A673 (cell line): ENCODE data around the gene SSH2. TPM values are rescaled to one million over a fixed set of nuclear protein-coding genes. Genes with fewer than 3 reads are reported as not detected.

ENCODE experiments used
- BruUV-seq: library from RNA; stranded (reverse); fragments of 400-500 nt; replicated peaks from 2 replicates; lab custom pipeline; 2021; lab: Mats Ljungman, UMichigan
- CTCF ChIA-PET: fragments of 300-600 bp; sonication (Branson Sonifier 250); formaldehyde crosslinking; loops from one replicate; lab custom pipeline; 2022; ENCODE audit warnings: antibody characterized with exemption; lab: Charles Lee
- POLR2A ChIA-PET: fragments of 300-600 bp; sonication (Branson Sonifier 250); formaldehyde crosslinking; loops from one replicate; lab custom pipeline; 2022; ENCODE audit warnings: antibody characterized with exemption; ENCODE audit not compliant: low non-redundant PET; lab: Charles Lee
- DNase-seq: peaks from one replicate; pipeline ENCODE4 v3.0.0-alpha.2; 2015; ENCODE audit warnings: low spot score
- H3K27ac ChIP-seq: fragments of 200-600 bp; sonication (generic); 2 replicates; pipeline ENCODE4 v1.5.1; 2016; ENCODE audit warnings: mixed run types, low read depth, mild to moderate bottlenecking, mixed read lengths, antibody characterized with exemption, low read length; ENCODE audit not compliant: poor library complexity, severe bottlenecking
- H3K27me3 ChIP-seq: fragments of 200-600 bp; sonication (generic); replicated peaks from 2 replicates; pipeline ENCODE4 v1.6.1; 2017; ENCODE audit warnings: mixed run types, low read depth, mild to moderate bottlenecking, mixed read lengths, antibody characterized with exemption, low read length; ENCODE audit not compliant: insufficient read depth, poor library complexity
- H3K36me3 ChIP-seq: fragments of 200-600 bp; sonication (generic); 2 replicates; pipeline ENCODE4 v1.6.1; 2016; ENCODE audit warnings: mixed run types, mild to moderate bottlenecking, mixed read lengths, antibody characterized with exemption, low read length; ENCODE audit not compliant: insufficient read depth, poor library complexity, severe bottlenecking
- H3K4me1 ChIP-seq: fragments of 200-600 bp; sonication (generic); 2 replicates; pipeline ENCODE4 v1.6.1; 2017; ENCODE audit warnings: mixed run types, mild to moderate bottlenecking, mixed read lengths, antibody characterized with exemption, low read length; ENCODE audit not compliant: insufficient read depth, poor library complexity, severe bottlenecking
- H3K4me3 ChIP-seq: fragments of 200-600 bp; sonication (generic); 2 replicates; pipeline ENCODE4 v1.5.1; 2016; ENCODE audit warnings: low read depth, mixed run types, mild to moderate bottlenecking, mixed read lengths, low read length; ENCODE audit not compliant: poor library complexity, severe bottlenecking
- H3K9me3 ChIP-seq: fragments of 200-600 bp; sonication (generic); 2 replicates; pipeline ENCODE4 v1.6.1; 2016; ENCODE audit warnings: mixed run types, low read depth, mild to moderate bottlenecking, mixed read lengths, antibody characterized with exemption, low read length; ENCODE audit not compliant: poor library complexity, severe bottlenecking
- EZH2 ChIP-seq: fragments of 200-600 bp; sonication (generic); IDR thresholded peaks from 2 replicates; pipeline ENCODE4 v1.6.1; 2017; ENCODE audit warnings: borderline replicate concordance, low read depth, mild to moderate bottlenecking, mixed read lengths, antibody characterized with exemption, low read length; ENCODE audit not compliant: poor library complexity, severe bottlenecking
- intact Hi-C: fragments of 100-400 bp; cut with micrococcal nuclease; formaldehyde crosslinking; loops from one replicate; pipeline ENCODE4 v1.10.0; 2022; ENCODE audit not compliant: unreplicated experiment
- total RNA-seq: library from RNA; stranded (reverse); gene quantifications from 2 replicates; pipeline ENCODE4 v1.2.3, GENCODE V29; 2021
- TF ChIP-seq, protein P1 (sequence below): fragments of 300-800, 200-600 bp; sonication (generic); conservative IDR thresholded peaks from 2 replicates; pipeline ENCODE4 v1.5.1; 2017; ENCODE audit warnings: low read depth, mild to moderate bottlenecking, antibody characterized with exemption, low read length, moderate library complexity, mixed read lengths

SSH2 gene
- total RNA-seq, 1 experiment from 2014 or later: 75.5 TPM

GRCh38 chr17:29820425-29820824 is 109.6 kb downstream of the SSH2 start:
- H3K27me3 ChIP-seq: no peaks in the 10 kb centered on the region
- no peak overlapping the region for H3K27ac ChIP-seq
- no peaks in the 10 kb centered on the region for H3K36me3 ChIP-seq
- no peaks in the 10 kb centered on the region for H3K9me3 ChIP-seq
- TF ChIP-seq, protein P1, sequence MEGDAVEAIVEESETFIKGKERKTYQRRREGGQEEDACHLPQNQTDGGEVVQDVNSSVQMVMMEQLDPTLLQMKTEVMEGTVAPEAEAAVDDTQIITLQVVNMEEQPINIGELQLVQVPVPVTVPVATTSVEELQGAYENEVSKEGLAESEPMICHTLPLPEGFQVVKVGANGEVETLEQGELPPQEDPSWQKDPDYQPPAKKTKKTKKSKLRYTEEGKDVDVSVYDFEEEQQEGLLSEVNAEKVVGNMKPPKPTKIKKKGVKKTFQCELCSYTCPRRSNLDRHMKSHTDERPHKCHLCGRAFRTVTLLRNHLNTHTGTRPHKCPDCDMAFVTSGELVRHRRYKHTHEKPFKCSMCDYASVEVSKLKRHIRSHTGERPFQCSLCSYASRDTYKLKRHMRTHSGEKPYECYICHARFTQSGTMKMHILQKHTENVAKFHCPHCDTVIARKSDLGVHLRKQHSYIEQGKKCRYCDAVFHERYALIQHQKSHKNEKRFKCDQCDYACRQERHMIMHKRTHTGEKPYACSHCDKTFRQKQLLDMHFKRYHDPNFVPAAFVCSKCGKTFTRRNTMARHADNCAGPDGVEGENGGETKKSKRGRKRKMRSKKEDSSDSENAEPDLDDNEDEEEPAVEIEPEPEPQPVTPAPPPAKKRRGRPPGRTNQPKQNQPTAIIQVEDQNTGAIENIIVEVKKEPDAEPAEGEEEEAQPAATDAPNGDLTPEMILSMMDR: no peak
- no peak for TF ChIP-seq EZH2
- ChIA-PET CTCF (interaction anchor here (0.5 to 1.0 kb wide), 2 partner anchors 24 to 1173 kb away, joined by 3 read pairs; no protein-coding TSS in a partner anchor), POLR2A (no interaction called here)
- intact Hi-C loops: no loop called here
- H3K4me3 ChIP-seq: no peak overlapping the region
- BruUV-seq: no TSS peak
- no peaks in the 10 kb centered on the region for H3K4me1 ChIP-seq
- no peak for DNase-seq

- Histone ChIP-seq H3K4me3 (no peak overlapping the region), H3K27me3 (no peaks in the 10 kb centered on the region), H3K9me3 (no peaks in the 10 kb centered on the region), H3K4me1 (no peaks in the 10 kb centered on the region), H3K27ac (no peak overlapping the region), H3K36me3 (no peaks in the 10 kb centered on the region)
- ChIA-PET POLR2A (interaction anchor here (0.7 kb wide), 1 partner anchor 422 kb away, joined by 11 read pairs; no protein-coding TSS in a partner anchor), CTCF (interaction anchor here (0.6 to 1.5 kb wide), 13 partner anchors 23 to 1099 kb away, joined by 3 to 48 read pairs (median 7); partner anchors contain the start of gene SSH2)
- DNase-seq: peak; percentile 81
- BruUV-seq: no TSS peak
- TF ChIP-seq EZH2: no peak
- TF ChIP-seq, protein P1: peak; percentile 84
- intact Hi-C loops: loop anchor here (1.0 to 5.0 kb wide), 3 partner anchors 124 to 285 kb away; no protein-coding TSS in a partner anchor
Measured at GRCh38 chr17:29807520-29808361, 122.3 kb downstream of the SSH2 start.

GRCh38 chr17:29802246-29802645 is 127.8 kb downstream of the SSH2 start:
- Histone ChIP-seq H3K4me1 (peaks cover 6% of the 10 kb centered on the region), H3K27me3 (no peaks in the 10 kb centered on the region), H3K36me3 (no peaks in the 10 kb centered on the region), H3K9me3 (peaks cover 6% of the 10 kb centered on the region), H3K4me3 (no peak overlapping the region), H3K27ac (no peak overlapping the region)
- intact Hi-C loops: no loop called here
- TF ChIP-seq EZH2: no peak
- TF ChIP-seq, protein P1: no peak
- no TSS peak for BruUV-seq
- ChIA-PET CTCF (no interaction called here), POLR2A (no interaction called here)
- DNase-seq: no peak
